ENCODE results near the gene U2AF1L4. TPM values are rescaled to one million over a fixed set of nuclear protein-coding genes. Genes with fewer than 3 reads are reported as not detected.
A peak's percentile ranks its signal among the peaks of the same experiment; 100 is the strongest.

Gene U2AF1L4
- polyA plus RNA-seq, 3 donors, result 6.2 to 140 (median 8.7) TPM

GRCh38 chr19:35748106-35749020 is 3.1 kb upstream of the U2AF1L4 start, which contains the start of gene LIN37:
TSS of gene LIN37 (plus strand) at chr19:35748576. CDS start at chr19:35748725, 149 bp downstream.
- H3K27me3 Mint-ChIP-seq (ENCODE audit: low read depth in 3 of 3), result peaks cover 0 to 3% (median 0%) of the 10 kb centered on the region in 3 donors
- Histone ChIP-seq H3K9ac (ENCODE audit: insufficient read depth, low read length, poor library complexity, severe bottlenecking) (peak within 1 kb of the TSS; percentile 68), H4K20me1 (ENCODE audit: insufficient read depth, low read length) (no peaks in the 10 kb centered on the region), H3K4me1 (ENCODE audit: control insufficient read depth in 1 of 2, insufficient read depth in 2 of 2, low read length in 2 of 2) (peaks cover 37 to 50% of the 10 kb centered on the region in 2 donors), H3K27me3 (ENCODE audit: control insufficient read depth in 2 of 2, insufficient read depth in 2 of 2, low read length in 2 of 2) (no peaks in the 10 kb centered on the region), H3K4me2 (replicated peaks; ENCODE audit: extremely low read depth, low read length, poor library complexity, severe bottlenecking) (peak within 1 kb of the TSS; percentile 87), H3K9me3 (replicated peaks in 1 of 2; ENCODE audit: control insufficient read depth in 1 of 2, insufficient read depth in 1 of 2, low read length in 2 of 2) (no peaks in the 10 kb centered on the region), H3K4me3 (replicated peaks in 1 of 3; ENCODE audit: low read depth in 2 of 3, low read length in 3 of 3) (peak within 1 kb of the TSS; percentile 64 to 96 (median 87)), H3K27ac (ENCODE audit: low read depth in 1 of 2, low read length in 2 of 2) (peak within 1 kb of the TSS; percentile 11 to 71), H3K79me2 (ENCODE audit: insufficient read depth, low read length) (peaks cover 46% of the 10 kb centered on the region), H3K36me3 (replicated peaks in 1 of 2; ENCODE audit: control insufficient read depth in 1 of 2, insufficient read depth in 2 of 2, low read length in 2 of 2) (peaks cover 13 to 16% of the 10 kb centered on the region in 2 donors), H2AFZ (ENCODE audit: insufficient read depth, low read depth, low read length, poor library complexity, severe bottlenecking) (peak within 1 kb of the TSS; percentile 78)
- H3K27ac Mint-ChIP-seq, result peak within 1 kb of the TSS; percentile 84 to 94 (median 91)
- intact Hi-C loops (cut with micrococcal nuclease), result loop anchor here (1.0 to 10.0 kb wide), 9 partner anchors 10 to 1586 kb away; partner anchors contain the start of genes CAPNS1 (in 1 of the 2), COX6B1 (in 1 of the 2), ETV2 (in 1 of the 2) and HCST (in 1 of the 2)
- H3K4me1 Mint-ChIP-seq, result peaks cover 36% of the 10 kb centered on the region
- DNase-seq, result peak; percentile 99 to 100 (median 99)
- peaks cover 22% of the 10 kb centered on the region in 2 donors for H3K36me3 Mint-ChIP-seq
- 0% methylated on average over 19 of the region's 45 CpGs for WGBS (ENCODE audit: insufficient coverage)
- no peaks in the 10 kb centered on the region for H3K9me3 Mint-ChIP-seq
- H3K4me3 Mint-ChIP-seq, result peak within 1 kb of the TSS; percentile 90 to 93
- no peak for TF ChIP-seq CTCF (IDR thresholded peaks at IDR 0.05)

DNA sequence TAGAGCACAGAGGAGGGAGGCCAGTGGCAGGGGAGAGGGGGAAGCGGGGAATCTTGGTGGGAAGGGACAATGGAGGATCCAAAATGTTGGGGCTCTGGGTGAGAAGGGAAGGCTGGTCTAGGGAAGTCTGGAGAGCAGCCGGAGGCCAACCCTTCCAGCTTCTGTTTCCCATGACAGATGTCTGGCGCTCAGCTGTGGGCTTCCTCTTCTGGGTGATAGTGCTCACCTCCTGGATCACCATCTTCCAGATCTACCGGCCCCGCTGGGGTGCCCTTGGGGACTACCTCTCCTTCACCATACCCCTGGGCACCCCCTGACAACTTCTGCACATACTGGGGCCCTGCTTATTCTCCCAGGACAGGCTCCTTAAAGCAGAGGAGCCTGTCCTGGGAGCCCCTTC is 1.3 kb upstream of the U2AF1L4 start:
- no peaks in the 10 kb centered on the region for H3K9me3 ChIP-seq (replicated peaks in 1 of 2; ENCODE audit: control insufficient read depth in 1 of 2, insufficient read depth in 1 of 2, low read length in 2 of 2)
- H3K9ac ChIP-seq (ENCODE audit: insufficient read depth, low read length, poor library complexity, severe bottlenecking), result no peak overlapping the region
- no peaks in the 10 kb centered on the region for H3K9me3 Mint-ChIP-seq
- 90% methylated on average over 3 of the region's 5 CpGs for WGBS (ENCODE audit: insufficient coverage)
- H3K4me1 ChIP-seq (ENCODE audit: control insufficient read depth in 1 of 2, insufficient read depth in 2 of 2, low read length in 2 of 2), result peaks cover 55 to 68% of the 10 kb centered on the region in 2 donors
- DNase-seq, result no peak
- peak overlapping the region; percentile 96 for H3K4me2 ChIP-seq (replicated peaks; ENCODE audit: extremely low read depth, low read length, poor library complexity, severe bottlenecking)
- no peaks in the 10 kb centered on the region for H3K27me3 ChIP-seq (ENCODE audit: control insufficient read depth in 2 of 2, insufficient read depth in 2 of 2, low read length in 2 of 2)
- peak overlapping the region in 2 of 3 experiments; percentile 77 to 92 for H3K4me3 ChIP-seq (replicated peaks in 1 of 3; ENCODE audit: low read depth in 2 of 3, low read length in 3 of 3)
- no peak for TF ChIP-seq CTCF (IDR thresholded peaks at IDR 0.05)
- peaks cover 51% of the 10 kb centered on the region for H3K4me1 Mint-ChIP-seq
- H3K27me3 Mint-ChIP-seq (ENCODE audit: low read depth in 3 of 3), result peaks cover 0 to 3% (median 0%) of the 10 kb centered on the region in 3 donors
- H2AFZ ChIP-seq (ENCODE audit: insufficient read depth, low read depth, low read length, poor library complexity, severe bottlenecking), result no peak overlapping the region
- H4K20me1 ChIP-seq (ENCODE audit: insufficient read depth, low read length), result no peaks in the 10 kb centered on the region
- no peaks in the 10 kb centered on the region for H3K36me3 ChIP-seq (replicated peaks in 1 of 2; ENCODE audit: control insufficient read depth in 1 of 2, insufficient read depth in 2 of 2, low read length in 2 of 2)
- peaks cover 9 to 14% of the 10 kb centered on the region in 2 donors for H3K36me3 Mint-ChIP-seq
- intact Hi-C loops (cut with micrococcal nuclease), result loop anchor here (5.0 to 10.0 kb wide), 8 partner anchors 102 to 1588 kb away; partner anchors contain the start of genes CAPNS1 (in 1 of the 2), COX6B1 (in 1 of the 2), ETV2 (in 1 of the 2) and HCST (in 1 of the 2)
- H3K27ac ChIP-seq (ENCODE audit: low read depth in 1 of 2, low read length in 2 of 2), result peak overlapping the region; percentile 10 to 97
- peak overlapping the region in 6 of 7 donors; percentile 100 for H3K27ac Mint-ChIP-seq
- H3K79me2 ChIP-seq (ENCODE audit: insufficient read depth, low read length), result peaks cover 54% of the 10 kb centered on the region
- H3K4me3 Mint-ChIP-seq, result peak overlapping the region; percentile 95

All from CD14-positive monocyte (primary cell).